ENCODE results near the gene NPAS2.

The NPAS2 gene

GRCh38 chr2:100997509-100998234 lies 177.7 kb downstream of the NPAS2 start:
- no peak for DNase-seq

GRCh38 chr2:100998235-100998573 lies 178.3 kb downstream of the NPAS2 start:
- no peak for DNase-seq

- DNase-seq, result no peak
Observed at GRCh38 chr2:100999995-101000394, 180.1 kb downstream of the NPAS2 start.

GRCh38 chr2:101001691-101002561 lies 182.0 kb downstream of the NPAS2 start, which contains the start of gene RPL31:
RPL31 (plus strand) TSS chr2:101002289; CDS start chr2:101002702, 413 bp downstream.
- peak; percentile 97 for DNase-seq

- no peak for DNase-seq
Observed at GRCh38 chr2:101002562-101003277, 182.8 kb downstream of the NPAS2 start.

GRCh38 chr2:101003278-101003775 lies 183.4 kb downstream of the NPAS2 start:
- DNase-seq, result no peak

- no peak for DNase-seq
Observed at GRCh38 chr2:101004620-101005325, 184.8 kb downstream of the NPAS2 start.

GRCh38 chr2:101006065-101006715 lies 186.3 kb downstream of the NPAS2 start:
- DNase-seq, result no peak

- DNase-seq, result no peak
Observed at GRCh38 chr2:101007415-101008345, 187.7 kb downstream of the NPAS2 start.

GRCh38 chr2:101011152-101011551 lies 191.2 kb downstream of the NPAS2 start:
- DNase-seq, result no peak

- no peak for DNase-seq
Observed at GRCh38 chr2:101012054-101012705, 192.2 kb downstream of the NPAS2 start.

GRCh38 chr2:101012706-101013181 lies 192.8 kb downstream of the NPAS2 start:
- peak; percentile 3 for DNase-seq

GRCh38 chr2:101014264-101014857 lies 194.4 kb downstream of the NPAS2 start:
- DNase-seq, result no peak

- no peak for DNase-seq
Observed at GRCh38 chr2:101017371-101017770, 197.4 kb downstream of the NPAS2 start.

- no peak for DNase-seq
Observed at GRCh38 chr2:101018934-101019333, 199.0 kb downstream of the NPAS2 start.

- DNase-seq, result no peak
Observed at GRCh38 chr2:101022221-101022620, 202.3 kb downstream of the NPAS2 start.

- DNase-seq, result no peak
Observed at GRCh38 chr2:101023327-101024107, 203.6 kb downstream of the NPAS2 start.

- no peak for DNase-seq
Observed at GRCh38 chr2:101025561-101025960, 205.6 kb downstream of the NPAS2 start.

- DNase-seq, result no peak
Observed at GRCh38 chr2:101026253-101026701, 206.3 kb downstream of the NPAS2 start.

Data from DMS79 treated with DMSO at 0.1 percent for 48 hours (cell line).